Erythroblast (primary cell): Measurements from ENCODE around the gene SRPK3.

Source experiments
- DNase-seq, 2 experiments: peaks; one replicate each; lab custom pipeline; 2025; lab: John Stamatoyannopoulos, UW
- GATA1 ChIP-seq: IDR thresholded peaks from 2 replicates; pipeline ENCODE4 v1.6.1; 2011; ENCODE audit warnings: low read depth, mild to moderate bottlenecking, control low read depth, low read length, moderate library complexity
- POLR2A ChIP-seq: IDR thresholded peaks from 2 replicates; pipeline ENCODE4 v1.6.1; 2011; ENCODE audit warnings: mild to moderate bottlenecking, low read length

SRPK3 gene

DNA sequence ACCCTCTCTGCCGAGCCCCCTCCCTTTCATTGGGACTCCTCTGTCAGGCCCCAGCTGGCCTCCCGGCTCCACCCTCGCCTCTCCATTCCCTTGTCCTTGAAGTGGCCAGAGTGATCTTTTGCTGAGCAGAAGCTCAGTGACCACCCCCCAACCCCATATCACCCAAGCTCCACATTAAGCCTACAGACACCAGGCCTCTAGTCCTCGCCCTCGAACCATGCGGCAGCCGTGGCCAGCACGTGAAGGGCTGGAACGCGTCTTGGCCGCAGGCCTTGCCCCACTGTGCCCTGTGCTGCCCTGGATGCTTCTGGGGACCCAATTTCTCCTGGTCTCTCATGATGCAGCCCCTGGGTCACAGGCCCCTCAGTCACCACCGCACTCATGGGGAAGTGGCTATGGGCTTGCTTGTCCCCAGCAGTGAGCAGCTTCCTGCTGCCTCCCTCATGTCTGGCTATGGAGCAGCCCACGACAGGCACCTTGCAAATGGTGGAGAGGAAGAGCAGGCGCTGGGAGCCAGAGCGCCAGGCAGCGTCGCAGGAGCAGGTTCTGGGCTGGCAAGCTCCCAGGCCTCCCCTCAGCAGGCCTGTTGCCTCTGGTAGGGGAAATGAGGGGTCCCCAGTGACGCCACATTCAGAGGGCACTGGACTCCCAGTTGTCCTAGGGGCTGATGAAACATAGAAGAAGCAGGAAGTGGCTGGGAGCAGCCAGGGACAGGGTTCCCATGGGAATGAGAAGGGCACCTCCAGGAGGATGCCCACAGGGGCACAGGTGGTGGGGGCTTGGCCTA, 757 bp upstream of the SRPK3 start:
- DNase-seq: no peak
- TF ChIP-seq POLR2A: peak; percentile 11
- TF ChIP-seq GATA1: no peak

DNA sequence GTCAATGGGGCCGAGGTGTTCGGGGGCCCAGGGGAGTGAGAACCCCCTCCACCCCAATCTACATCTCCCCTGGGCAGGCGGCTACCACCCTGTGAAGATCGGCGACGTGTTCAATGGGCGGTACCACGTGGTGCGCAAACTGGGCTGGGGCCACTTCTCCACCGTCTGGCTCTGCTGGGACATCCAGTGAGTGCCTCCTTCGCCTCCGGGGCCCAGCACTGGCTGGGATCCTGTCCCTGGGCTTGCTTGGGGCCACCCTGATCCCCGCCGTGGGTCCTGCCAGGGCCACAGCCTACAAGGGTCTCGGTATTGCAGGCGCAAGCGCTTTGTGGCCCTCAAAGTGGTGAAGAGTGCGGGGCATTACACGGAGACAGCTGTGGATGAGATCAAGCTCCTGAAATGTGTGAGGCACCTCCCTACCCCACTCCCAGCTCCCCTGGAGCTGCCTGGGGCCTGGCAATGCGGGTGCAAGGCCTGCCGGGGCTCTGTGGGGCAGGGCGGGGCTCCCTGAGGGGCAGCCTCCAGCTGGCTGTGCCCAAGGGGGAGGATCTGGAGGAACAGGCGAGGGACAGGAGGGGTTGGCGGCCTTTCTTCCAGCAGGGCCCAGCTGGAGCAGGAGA, 697 bp downstream of the SRPK3 start:
- TF ChIP-seq GATA1: no peak
- TF ChIP-seq POLR2A: no peak
- DNase-seq: no peak

DNA sequence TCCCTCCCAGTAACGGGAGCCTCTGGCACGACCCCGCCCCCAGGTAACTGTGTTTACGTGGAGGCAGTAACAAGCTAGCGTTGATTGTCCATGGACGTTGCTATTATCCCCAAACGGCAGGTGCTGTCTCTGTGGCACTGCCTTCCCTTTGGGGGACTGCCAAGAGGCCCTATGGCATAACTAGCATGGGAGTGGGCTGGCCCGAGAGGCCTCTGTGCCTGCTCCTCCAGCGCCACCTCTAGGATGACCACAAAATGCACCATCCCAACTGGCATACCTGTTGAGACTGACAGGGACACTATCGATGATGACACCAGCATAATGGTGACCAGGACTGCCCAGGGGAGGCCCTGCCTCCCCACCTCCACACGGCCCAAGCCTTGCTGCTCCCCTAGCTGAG, 1.5 kb downstream of the SRPK3 start:
- TF ChIP-seq POLR2A: no peak
- TF ChIP-seq GATA1: no peak
- no peak for DNase-seq

DNA sequence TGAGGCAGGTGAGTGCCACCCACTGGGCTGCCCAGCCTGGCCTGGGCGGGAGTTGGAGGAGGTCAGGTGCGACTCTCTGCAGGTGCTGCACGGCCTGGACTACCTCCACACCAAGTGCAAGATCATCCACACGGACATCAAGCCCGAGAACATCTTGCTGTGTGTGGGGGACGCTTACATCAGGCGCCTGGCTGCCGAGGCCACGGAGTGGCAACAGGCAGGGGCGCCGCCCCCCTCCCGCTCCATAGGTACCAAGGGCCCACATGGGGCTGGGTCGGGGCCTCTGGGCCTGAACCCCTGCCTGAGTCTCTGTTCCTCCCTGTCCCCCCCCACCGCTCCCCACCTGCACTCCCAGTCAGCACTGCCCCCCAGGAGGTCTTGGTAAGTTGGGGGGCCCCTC, 2.0 kb downstream of the SRPK3 start:
- DNase-seq: no peak
- TF ChIP-seq GATA1 (no peak), POLR2A (no peak)

DNA sequence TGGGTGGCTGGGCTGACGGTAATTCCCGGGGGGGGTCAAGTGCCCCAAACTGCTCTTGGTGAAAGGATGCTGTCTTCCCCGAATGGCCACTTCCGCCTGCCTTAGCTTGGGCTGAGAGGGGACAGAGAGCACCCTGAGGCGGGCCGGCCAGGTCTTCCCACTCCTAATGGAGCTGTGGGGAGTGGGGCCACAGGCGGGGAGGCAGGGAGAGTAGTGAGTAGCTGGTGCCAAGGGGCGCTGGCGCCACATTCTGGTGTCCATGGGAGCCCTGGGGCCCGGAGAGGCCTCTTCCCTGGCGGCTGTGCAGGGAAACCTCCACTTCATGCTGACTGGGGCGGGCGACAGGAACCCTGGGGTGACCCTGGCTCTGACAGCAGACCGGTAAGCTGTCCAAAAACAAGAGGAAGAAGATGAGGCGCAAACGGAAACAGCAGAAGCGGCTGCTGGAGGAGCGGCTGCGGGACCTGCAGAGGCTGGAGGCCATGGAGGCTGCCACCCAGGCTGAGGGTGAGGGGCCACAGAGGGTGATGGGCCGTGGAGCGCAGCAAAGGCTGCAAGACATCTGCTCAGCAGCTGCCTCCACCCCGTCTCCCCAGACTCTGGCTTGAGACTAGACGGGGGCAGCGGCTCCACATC, 2.7 kb downstream of the SRPK3 start:
- TF ChIP-seq POLR2A: no peak
- TF ChIP-seq GATA1: no peak
- no peak for DNase-seq

DNA sequence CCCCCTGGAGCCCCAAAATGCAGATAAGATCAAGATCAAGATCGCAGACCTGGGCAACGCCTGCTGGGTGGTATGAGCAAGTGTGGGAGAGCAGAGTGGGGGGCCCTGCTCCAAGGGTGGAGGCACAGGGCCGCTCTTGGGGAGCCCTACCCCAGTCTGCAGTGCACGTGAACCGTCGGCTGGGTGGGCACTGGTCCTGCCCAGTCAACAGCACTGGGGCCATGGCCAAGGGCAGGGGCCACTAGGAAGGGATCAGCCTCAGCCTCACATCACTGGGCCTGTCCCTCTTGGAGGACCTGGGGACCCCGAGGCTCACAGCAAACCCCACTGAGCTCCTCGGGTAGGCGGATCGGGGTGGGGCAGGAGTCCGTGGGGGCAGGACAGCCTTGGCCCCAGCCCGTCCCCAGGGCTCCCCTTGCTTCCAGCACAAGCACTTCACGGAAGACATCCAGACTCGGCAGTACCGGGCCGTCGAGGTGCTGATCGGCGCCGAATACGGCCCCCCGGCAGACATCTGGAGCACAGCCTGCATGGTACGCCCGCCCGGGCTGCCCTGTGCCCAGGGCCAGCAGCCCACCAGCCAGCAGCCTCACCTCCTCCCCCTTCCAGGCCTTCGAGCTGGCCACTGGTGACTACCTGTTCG, 3.6 kb downstream of the SRPK3 start:
- TF ChIP-seq GATA1 (no peak), POLR2A (no peak)
- no peak for DNase-seq

DNA sequence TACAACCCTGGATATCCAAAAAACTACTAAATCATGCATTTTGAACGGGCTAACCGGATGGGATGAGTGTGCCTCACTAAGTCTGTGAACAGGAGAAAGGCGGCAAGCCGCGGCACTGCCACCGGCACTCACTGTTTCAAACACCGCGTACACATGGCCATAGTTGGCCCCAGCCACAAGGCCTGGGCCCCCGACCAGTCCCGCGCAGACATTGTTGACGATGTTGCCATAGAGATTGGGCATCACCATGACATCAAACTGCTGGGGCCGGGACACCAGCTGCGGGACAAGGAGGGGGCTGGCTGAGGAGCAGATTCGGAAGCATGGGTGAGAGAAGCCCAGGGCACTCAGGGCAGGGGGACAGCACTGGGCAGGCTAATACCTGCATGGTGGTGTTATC, 5.8 kb downstream of the SRPK3 start:
- DNase-seq: no peak
- TF ChIP-seq GATA1 (no peak), POLR2A (no peak)

DNA sequence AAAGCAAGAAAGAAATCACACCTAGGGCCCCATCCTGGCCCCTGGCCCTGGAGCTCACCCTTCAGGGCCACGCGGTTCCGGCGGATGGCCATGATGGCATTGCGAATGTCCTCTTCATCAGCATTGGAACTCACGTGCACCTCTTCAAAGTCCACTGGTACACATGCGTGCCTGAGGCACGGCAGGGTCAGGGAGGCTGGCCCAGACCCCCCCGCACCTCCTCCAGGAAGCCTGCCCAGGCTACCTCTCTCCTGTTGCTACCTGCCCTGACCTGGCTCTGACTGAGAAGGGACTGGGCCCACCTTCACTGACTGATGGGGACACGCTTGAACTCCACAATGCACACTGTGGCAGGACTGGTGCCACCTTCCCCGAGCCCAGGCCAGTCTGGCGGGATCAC, 8.8 kb downstream of the SRPK3 start:
- no peak for DNase-seq
- TF ChIP-seq GATA1: no peak
- TF ChIP-seq POLR2A: no peak

DNA sequence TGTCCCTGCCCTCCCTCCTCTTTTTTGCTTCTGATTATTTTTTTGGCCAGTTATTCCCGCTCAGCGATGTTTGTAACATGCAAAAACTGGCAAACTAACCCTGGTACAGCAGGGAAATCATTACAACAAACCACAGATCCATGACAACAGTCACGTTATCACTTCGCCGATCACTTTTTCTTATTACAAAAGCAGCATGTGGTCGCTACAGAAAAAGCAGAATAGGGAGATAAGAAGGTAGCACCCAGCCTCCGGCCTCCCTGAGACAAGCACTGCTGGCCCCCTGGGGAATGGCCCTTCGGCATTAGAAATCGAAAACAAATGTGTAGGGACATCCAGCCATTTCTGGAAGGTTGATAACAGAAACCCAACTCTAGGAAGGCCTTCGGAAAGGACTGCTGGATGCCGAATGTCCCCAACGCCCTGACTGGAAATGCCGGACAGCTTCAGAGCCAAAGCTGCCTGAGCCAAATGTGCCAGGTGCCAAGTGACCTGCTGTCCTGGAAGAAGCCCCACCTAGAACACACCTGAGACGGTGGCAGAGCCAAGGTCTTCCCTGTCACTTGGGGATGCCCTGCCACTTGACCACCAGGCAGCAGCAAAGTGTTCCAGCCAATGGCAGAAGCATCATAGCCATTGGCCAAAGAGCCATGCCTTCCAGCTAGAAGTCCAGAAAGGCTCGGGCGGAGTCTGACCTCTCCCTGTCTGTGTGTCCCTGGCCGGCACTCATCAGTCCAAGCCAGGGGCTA, 10.4 kb downstream of the SRPK3 start:
- no peak for TF ChIP-seq GATA1
- no peak for TF ChIP-seq POLR2A
- peak; percentile 17 to 54 for DNase-seq

DNA sequence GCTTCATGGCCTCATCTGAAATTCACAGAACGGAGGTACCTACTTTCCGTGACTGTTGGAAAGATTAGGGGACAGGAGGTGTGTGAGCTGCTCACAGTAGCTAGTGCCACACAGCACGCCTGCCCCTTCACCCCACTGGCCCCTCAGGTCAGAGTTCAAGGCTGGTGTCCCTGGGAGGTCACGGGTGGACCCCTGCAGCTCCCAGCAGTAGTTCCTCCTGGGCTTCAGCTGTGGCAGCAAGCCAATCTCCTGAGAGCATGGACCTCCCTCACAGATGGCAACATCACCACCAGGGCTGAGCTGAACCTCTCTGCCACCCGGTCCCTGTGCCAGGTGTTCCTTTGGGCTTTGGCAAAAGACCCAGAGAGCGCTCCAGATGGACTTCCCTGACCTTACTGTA, 11.5 kb downstream of the SRPK3 start:
- no peak for DNase-seq

DNA sequence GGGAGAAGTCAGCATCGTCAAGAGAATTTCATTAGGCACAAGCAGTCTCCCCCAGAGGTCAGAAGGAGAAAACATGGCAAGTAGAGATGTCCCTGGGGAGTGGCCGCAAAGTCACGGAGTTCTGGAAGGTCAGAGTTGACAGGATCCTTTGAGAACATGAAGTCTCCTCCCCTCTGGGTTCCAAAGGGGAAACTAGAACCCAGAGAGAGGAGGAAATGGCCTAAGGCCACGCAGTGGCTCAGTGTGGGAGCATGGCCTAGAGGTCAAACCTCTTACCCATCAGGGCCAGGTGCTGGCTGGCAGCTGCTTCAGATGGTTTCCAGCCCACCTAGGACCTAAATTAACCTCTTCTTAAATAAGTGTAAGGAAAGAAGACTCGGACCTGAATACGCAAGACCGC, 12.4 kb downstream of the SRPK3 start:
- TF ChIP-seq GATA1: no peak

More for the DNA sequence above, 11.5 kb downstream of the SRPK3 start:
- TF ChIP-seq GATA1 (no peak), POLR2A (no peak)

DNA sequence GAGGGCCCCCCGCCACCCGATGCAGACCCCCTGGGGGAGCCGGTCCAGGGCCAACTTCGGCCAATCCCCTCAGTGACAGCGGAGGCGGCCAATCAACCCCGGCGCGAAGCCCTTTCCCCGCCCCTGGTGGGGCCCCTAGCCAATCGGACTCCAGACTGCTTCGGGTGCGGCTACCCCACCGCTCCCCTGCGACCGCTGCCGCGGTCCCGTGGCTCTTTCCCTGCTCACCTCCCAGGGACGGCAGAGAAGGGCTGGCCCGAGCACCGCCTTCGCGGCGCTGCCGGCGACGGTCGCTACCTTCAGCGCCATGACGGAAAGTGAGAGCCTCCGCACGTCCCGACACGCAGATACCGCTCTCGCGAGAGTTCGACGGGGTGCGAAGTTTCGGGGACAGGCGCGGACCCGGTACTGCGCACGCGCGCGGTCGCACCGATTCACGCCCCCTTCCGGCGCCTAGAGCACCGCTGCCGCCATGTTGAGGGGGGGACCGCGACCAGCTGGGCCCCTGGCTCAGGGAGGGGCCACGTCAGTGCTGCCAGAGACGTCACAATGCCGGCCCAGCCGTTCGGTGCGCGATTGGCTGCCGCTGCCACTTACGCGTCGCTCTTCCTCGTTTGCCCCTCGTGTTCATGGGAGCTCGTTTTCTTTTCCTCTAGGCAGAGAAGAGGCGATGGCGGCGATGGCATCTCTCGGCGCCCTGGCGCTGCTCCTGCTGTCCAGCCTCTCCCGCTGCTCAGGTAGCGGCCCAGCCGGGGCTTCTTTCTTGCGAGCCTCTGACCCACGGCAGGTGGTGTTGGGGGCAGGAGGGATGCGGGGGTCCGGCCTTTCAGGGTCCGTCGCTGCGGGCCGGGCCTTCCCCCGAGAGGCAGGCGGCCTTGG, 13.4 kb downstream of the SRPK3 start, which contains the start of the genes IDH3G and SSR4:
Gene IDH3G (minus strand): TSS at position 358 of the 879 bp plus-strand sequence. CDS start 49 bp downstream, at position 309.
Gene SSR4 (plus strand): TSS at position 651 of the 879 bp plus-strand sequence. CDS start 20 bp downstream, at position 671.
- TF ChIP-seq GATA1: no peak
- TF ChIP-seq POLR2A: peak; percentile 74
- DNase-seq: peak; percentile 97

More for the DNA sequence above, 12.4 kb downstream of the SRPK3 start:
- DNase-seq: peak in 1 of 2 experiments; percentile 22
